ENCODE measurements around the gene OR1L4. TPM values are rescaled to one million over a fixed set of nuclear protein-coding genes. Genes with fewer than 3 reads are reported as not detected.

The OR1L4 gene
- polyA plus RNA-seq (2012; ENCODE audit: insufficient read depth, insufficient read length) = not detected

GRCh38 chr9:122723690-122724089 lies at the start of gene OR1L4:
OR1L4 (plus strand) TSS chr9:122723990; CDS start chr9:122723990, 0 bp downstream.
- H3K4me3 ChIP-seq (ENCODE audit: low read length) = no peak within 1 kb of the TSS
- no peak for DNase-seq (ENCODE audit: low read depth, low spot score)

GRCh38 chr9:122684851-122685250 lies 38.9 kb upstream of the OR1L4 start:
- DNase-seq (ENCODE audit: low read depth, low spot score) = no peak
- H3K4me3 ChIP-seq (ENCODE audit: low read length) = no peak overlapping the region

GRCh38 chr9:122695696-122696095 lies 28.1 kb upstream of the OR1L4 start:
- H3K4me3 ChIP-seq (ENCODE audit: low read length) = no peak overlapping the region
- DNase-seq (ENCODE audit: low read depth, low spot score) = no peak

- H3K4me3 ChIP-seq (ENCODE audit: low read length) = no peak overlapping the region
- no peak for DNase-seq (ENCODE audit: low read depth, low spot score)
Measured at GRCh38 chr9:122718038-122718437, 5.8 kb upstream of the OR1L4 start.

- no peak overlapping the region for H3K4me3 ChIP-seq (ENCODE audit: low read length)
- no peak for DNase-seq (ENCODE audit: low read depth, low spot score)
Measured at GRCh38 chr9:122719218-122719617, 4.6 kb upstream of the OR1L4 start.

- no peak within 1 kb of the TSS for H3K4me3 ChIP-seq (ENCODE audit: low read length)
Measured at GRCh38 chr9:122742003-122742402, 18.2 kb downstream of the OR1L4 start, which contains the start of gene OR1L6. OR1L6 (plus strand) TSS chr9:122742303; CDS start chr9:122749848, 7,545 bp downstream.

GRCh38 chr9:122754825-122755224 lies 31.0 kb downstream of the OR1L4 start:
- H3K4me3 ChIP-seq (ENCODE audit: low read length) = no peak overlapping the region
- DNase-seq (ENCODE audit: low read depth, low spot score) = no peak

More at GRCh38 chr9:122742003-122742402, 18.2 kb downstream of the OR1L4 start, which contains the start of gene OR1L6:
- no peak for DNase-seq (ENCODE audit: low read depth, low spot score)

- DNase-seq (ENCODE audit: low read depth, low spot score) = no peak
- no peak overlapping the region for H3K4me3 ChIP-seq (ENCODE audit: low read length)
Measured at GRCh38 chr9:122767817-122768216, 44.0 kb downstream of the OR1L4 start.
